ENCODE data around the gene NOTCH1.

- TF ChIP-seq CTCF (conservative IDR thresholded peaks at IDR 0.05 in 1 of 2, IDR thresholded peaks at IDR 0.05 in 1 of 2; ENCODE audit: low read depth in 1 of 2, low read length in 2 of 2) (no peak), EZH2 (IDR thresholded peaks at IDR 0.05; ENCODE audit: low read length, missing control alignments) (no peak)
These were observed 33.2 kb downstream of the NOTCH1 start for GRCh38 chr9:136512651-136513071.
